Sigmoid colon (tissue), 7 donors: ENCODE data around the gene SULF2. TPM values are rescaled to one million over a fixed set of nuclear protein-coding genes. Genes with fewer than 3 reads are reported as not detected.

ENCODE experiments used
- DNase-seq: peaks from one replicate; pipeline ENCODE4 v3.0.0-alpha.2; 2019
- H3K27ac ChIP-seq, 4 donors: fragments of 200-600 bp; sonication (generic); one replicate each; pipeline ENCODE4 v1.5.1; 2016 to 2019; ENCODE audit warnings: mild to moderate bottlenecking in 1 of 4
- H3K27me3 ChIP-seq, 3 donors: fragments of 200-600 bp; sonication (generic); one replicate each; pipeline ENCODE4 v1.5.1; 2019; ENCODE audit warnings: mild to moderate bottlenecking in 1 of 3
- H3K36me3 ChIP-seq, 4 donors: fragments of 200-600 bp; sonication (generic); one replicate each; pipeline ENCODE4 v1.5.1; 2016 to 2019
- H3K4me1 ChIP-seq, 4 donors: fragments of 200-600 bp; sonication (generic); one replicate each; pipeline ENCODE4 v1.5.1; 2017 to 2019
- H3K4me3 ChIP-seq, 4 donors: fragments of 200-600 bp; sonication (generic); one replicate each; pipeline ENCODE4 v1.5.1; 2017 to 2019; ENCODE audit warnings: mild to moderate bottlenecking in 2 of 4, moderate library complexity in 1 of 4
- H3K9me3 ChIP-seq, 4 donors: fragments of 200-600 bp in 3 of 4; sonication (generic) in 3 of 4; one replicate each; pipeline versions ENCODE4 v1.5.1 to v1.6.1; 2013 to 2019
- CTCF ChIP-seq, 4 experiments: fragments of 450-650 bp in 3 of 4; fragments of 200-600 bp in 1 of 4; IDR thresholded peaks; one replicate each; pipeline ENCODE4 v1.5.1; 2016 to 2019; ENCODE audit warnings: antibody characterized with exemption in 4 of 4, mild to moderate bottlenecking in 3 of 4, moderate library complexity in 2 of 4
- EP300 ChIP-seq, 4 donors: sonication (generic); formaldehyde crosslinking; IDR thresholded peaks; one replicate each; pipeline ENCODE4 v1.6.1; 2017; ENCODE audit warnings: antibody characterized with exemption in 4 of 4
- POLR2A ChIP-seq, 2 donors: fragments of 450-650 bp; IDR thresholded peaks; one replicate each; pipeline ENCODE4 v1.6.1; 2016; ENCODE audit warnings: antibody characterized with exemption in 2 of 2, mild to moderate bottlenecking in 2 of 2, moderate library complexity in 2 of 2
- POLR2AphosphoS5 ChIP-seq, 4 donors: sonication (generic); formaldehyde crosslinking; IDR thresholded peaks; one replicate each; pipeline ENCODE4 v1.6.1; 2017; ENCODE audit warnings: antibody characterized with exemption in 4 of 4
- WGBS, 2 donors: extraction: QIAGEN DNeasy Blood & Tissue Kit; methylation state at CpG; one replicate each; pipeline ENCODE4 v1.1.7; 2013; 5-methylcytosine and 5-hydroxymethylcytosine counted together
- intact Hi-C: fragments of 100-400 bp; cut with DNase I; formaldehyde crosslinking; loops from one replicate; pipeline ENCODE4 v1.15.1; 2023
- polyA plus RNA-seq, 3 donors: library from polyadenylated mRNA; stranded (reverse); fragments of 200-250 nt; gene quantifications; one replicate each; pipeline ENCODE4 v1.2.3, GENCODE V29; 2013
- total RNA-seq, 4 donors: library from RNA; depleted of rRNA; stranded (reverse); fragments of >200 nt; gene quantifications; one replicate each; pipeline ENCODE4 v1.1.0, GENCODE V29; 2016
- donor health status: healthy with polysubstance abuse.
- donor health status: Bipolar disorder and iron deficiency.
- donor health status: healthy.

Gene SULF2
- total and polyA plus RNA-seq, 7 donors, result 14.6 to 70.1 (median 28.2) TPM

DNA sequence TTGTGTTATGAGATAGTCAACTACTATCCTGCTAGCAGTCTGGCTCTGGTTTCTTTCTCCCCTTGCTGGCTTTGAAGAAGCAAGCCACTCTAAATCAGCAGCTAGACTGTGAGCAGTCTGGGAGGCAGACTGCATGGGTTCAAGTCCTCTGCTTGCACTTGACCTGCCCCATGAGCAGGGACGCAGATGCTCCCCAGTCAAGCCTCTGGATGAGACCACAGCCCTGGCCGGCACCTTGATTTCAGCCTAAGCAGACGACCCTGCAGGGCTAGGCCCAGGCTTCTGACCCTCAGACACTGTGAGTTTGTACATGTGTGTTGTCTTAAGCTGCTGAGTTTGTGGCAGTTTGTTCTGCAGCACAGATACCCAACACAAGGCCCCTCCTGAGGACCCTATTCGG is 105.8 kb downstream of the SULF2 start:
- peaks cover 0 to 14% (median 4%) of the 10 kb centered on the region in 4 donors for H3K36me3 ChIP-seq
- DNase-seq, result no peak
- H3K4me1 ChIP-seq, result peaks cover 0 to 22% (median 18%) of the 10 kb centered on the region in 4 donors
- H3K4me3 ChIP-seq, result no peak overlapping the region
- WGBS, 2 donors, result 95% methylated on average over 4 of the region's 4 CpGs
- TF ChIP-seq EP300 (IDR thresholded peaks at IDR 0.05) (no peak), POLR2A (IDR thresholded peaks at IDR 0.05) (no peak), CTCF (IDR thresholded peaks at IDR 0.05) (no peak), POLR2AphosphoS5 (IDR thresholded peaks at IDR 0.05) (no peak)
- no peak overlapping the region for H3K27ac ChIP-seq
- H3K9me3 ChIP-seq, result no peaks in the 10 kb centered on the region
- no peaks in the 10 kb centered on the region for H3K27me3 ChIP-seq
- intact Hi-C loops, result no loop called here

- DNase-seq, result no peak
- no peaks in the 10 kb centered on the region for H3K27me3 ChIP-seq
- peaks cover 0 to 23% (median 6%) of the 10 kb centered on the region in 4 donors for H3K36me3 ChIP-seq
- WGBS, 2 donors, result 93 to 94% methylated on average over 17 of the region's 17 CpGs
- TF ChIP-seq CTCF (IDR thresholded peaks at IDR 0.05), result no peak
- no peak for TF ChIP-seq EP300 (IDR thresholded peaks at IDR 0.05)
- TF ChIP-seq POLR2AphosphoS5 (IDR thresholded peaks at IDR 0.05), result no peak
- no peak for TF ChIP-seq POLR2A (IDR thresholded peaks at IDR 0.05)
- H3K9me3 ChIP-seq, result no peaks in the 10 kb centered on the region
- H3K4me1 ChIP-seq, result peaks cover 0 to 22% (median 18%) of the 10 kb centered on the region in 4 donors
- intact Hi-C loops, result no loop called here
- H3K4me3 ChIP-seq, result no peak overlapping the region
- no peak overlapping the region for H3K27ac ChIP-seq
Observed at GRCh38 chr20:47678536-47678935, 106.7 kb downstream of the SULF2 start.

DNA sequence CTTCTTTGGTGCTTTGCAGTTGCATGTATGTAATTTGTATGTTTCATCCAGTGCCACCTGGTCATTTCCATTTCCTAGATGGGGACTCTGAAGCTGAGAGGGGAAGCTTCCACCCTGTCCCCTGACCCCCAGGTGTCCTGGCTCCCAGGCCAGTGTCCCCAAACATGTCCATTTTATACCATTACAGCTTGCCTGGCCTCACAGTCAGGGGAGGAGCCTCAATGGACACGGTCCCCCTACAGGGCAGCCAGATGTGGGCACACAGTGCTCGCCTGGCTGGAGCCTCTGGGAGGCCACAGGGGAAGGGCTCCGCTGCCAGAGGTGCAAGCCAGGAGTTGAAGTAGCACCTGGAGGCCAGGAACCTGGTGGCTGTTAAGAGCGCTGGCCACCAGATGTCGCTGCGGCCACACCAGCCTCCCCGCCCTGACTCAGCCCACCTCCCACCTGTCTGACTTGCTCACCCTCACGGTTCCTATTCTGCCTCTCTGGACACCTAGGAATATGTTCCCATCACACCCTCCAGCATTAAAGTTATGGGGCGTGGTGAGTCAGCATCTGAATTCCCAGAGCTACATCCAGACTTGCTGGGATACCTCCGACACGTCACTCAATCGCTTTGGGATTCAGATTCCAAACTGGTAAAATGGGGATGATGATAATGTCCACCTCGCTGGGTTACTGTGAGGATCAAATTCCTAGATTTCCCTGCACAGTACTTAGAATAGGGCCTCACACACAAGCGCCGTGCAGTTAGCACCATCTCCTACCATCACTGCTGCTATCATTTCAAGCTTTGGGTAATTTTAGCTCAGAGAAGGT is 107.4 kb downstream of the SULF2 start:
- intact Hi-C loops, result loop anchor here (1.0 kb wide), 1 partner anchor 943 kb away; no protein-coding TSS in a partner anchor
- Histone ChIP-seq H3K4me1 (peaks cover 0 to 18% (median 15%) of the 10 kb centered on the region in 4 donors), H3K36me3 (peaks cover 0 to 23% (median 6%) of the 10 kb centered on the region in 4 donors), H3K9me3 (no peaks in the 10 kb centered on the region), H3K27me3 (no peaks in the 10 kb centered on the region), H3K4me3 (no peak overlapping the region), H3K27ac (no peak overlapping the region)
- 43 to 49% methylated on average over 15 of the region's 15 CpGs for WGBS, 2 donors
- no peak for DNase-seq
- peak; percentile 37 to 80 (median 68) for TF ChIP-seq CTCF (IDR thresholded peaks at IDR 0.05)
- no peak for TF ChIP-seq POLR2AphosphoS5 (IDR thresholded peaks at IDR 0.05)
- no peak for TF ChIP-seq POLR2A (IDR thresholded peaks at IDR 0.05)
- TF ChIP-seq EP300 (IDR thresholded peaks at IDR 0.05), result no peak

- no peak overlapping the region for H3K27ac ChIP-seq
- H3K9me3 ChIP-seq, result no peaks in the 10 kb centered on the region
- WGBS, 2 donors, result 82 to 85% methylated on average over 18 of the region's 18 CpGs
- H3K4me1 ChIP-seq, result peaks cover 0 to 10% (median 7%) of the 10 kb centered on the region in 4 donors
- no peak overlapping the region for H3K4me3 ChIP-seq
- TF ChIP-seq POLR2AphosphoS5 (IDR thresholded peaks at IDR 0.05) (no peak), POLR2A (IDR thresholded peaks at IDR 0.05) (no peak), CTCF (IDR thresholded peaks at IDR 0.05) (no peak), EP300 (IDR thresholded peaks at IDR 0.05) (no peak)
- intact Hi-C loops, result loop anchor here (1.0 kb wide), 1 partner anchor 944 kb away; no protein-coding TSS in a partner anchor
- H3K27me3 ChIP-seq, result no peaks in the 10 kb centered on the region
- H3K36me3 ChIP-seq, result peaks cover 0 to 23% (median 6%) of the 10 kb centered on the region in 4 donors
- DNase-seq, result no peak
Observed at GRCh38 chr20:47676912-47677634, 108.2 kb downstream of the SULF2 start.
